ENCODE measurements around the gene PACRG.

Gene PACRG

GRCh38 chr6:163300838-163301237, 573.1 kb downstream of the PACRG start:
- no peak for TF ChIP-seq CTCF (IDR thresholded peaks at IDR 0.05; ENCODE audit: low read length, missing control alignments)
- H3K4me3 ChIP-seq (replicated peaks; ENCODE audit: low read depth, low read length) = no peak overlapping the region
- no peak for DNase-seq (ENCODE audit: low read depth)

- no peak overlapping the region for H3K4me3 ChIP-seq (replicated peaks; ENCODE audit: low read depth, low read length)
- DNase-seq (ENCODE audit: low read depth) = no peak
- no peak for TF ChIP-seq CTCF (IDR thresholded peaks at IDR 0.05; ENCODE audit: low read length, missing control alignments)
These were observed 574.2 kb downstream of the PACRG start for GRCh38 chr6:163301726-163302635.

- TF ChIP-seq CTCF (IDR thresholded peaks at IDR 0.05; ENCODE audit: low read length, missing control alignments) = no peak
- no peak overlapping the region for H3K4me3 ChIP-seq (replicated peaks; ENCODE audit: low read depth, low read length)
- no peak for DNase-seq (ENCODE audit: low read depth)
These were observed 575.0 kb downstream of the PACRG start for GRCh38 chr6:163302747-163303146.

GRCh38 chr6:163306000-163306399, 578.2 kb downstream of the PACRG start:
- DNase-seq (ENCODE audit: low read depth) = no peak
- no peak overlapping the region for H3K4me3 ChIP-seq (replicated peaks; ENCODE audit: low read depth, low read length)
- TF ChIP-seq CTCF (IDR thresholded peaks at IDR 0.05; ENCODE audit: low read length, missing control alignments) = no peak

- DNase-seq (ENCODE audit: low read depth) = no peak
- no peak for TF ChIP-seq CTCF (IDR thresholded peaks at IDR 0.05; ENCODE audit: low read length, missing control alignments)
- H3K4me3 ChIP-seq (replicated peaks; ENCODE audit: low read depth, low read length) = no peak overlapping the region
These were observed 581.1 kb downstream of the PACRG start for GRCh38 chr6:163308629-163309440.

- TF ChIP-seq CTCF (IDR thresholded peaks at IDR 0.05; ENCODE audit: low read length, missing control alignments) = no peak
- no peak overlapping the region for H3K4me3 ChIP-seq (replicated peaks; ENCODE audit: low read depth, low read length)
- peak; percentile 40 for DNase-seq (ENCODE audit: low read depth)
These were observed 581.8 kb downstream of the PACRG start for GRCh38 chr6:163309491-163310026.
